H1 (cell line): Measurements from ENCODE around the gene RAMP1. TPM values are rescaled to one million over a fixed set of nuclear protein-coding genes. Genes with fewer than 3 reads are reported as not detected.

Experiments used
- CTCF ChIA-PET: fragments of 300-600 bp; sonication (Branson Sonifier 250); formaldehyde crosslinking; loops from one replicate; lab custom pipeline; 2021; ENCODE audit not compliant: partially characterized antibody; lab: Charles Lee
- POLR2A ChIA-PET: fragments of 300-600 bp; sonication (Branson Sonifier 250); formaldehyde crosslinking; loops from one replicate; lab custom pipeline; 2021; ENCODE audit warnings: inconsistent platforms; ENCODE audit not compliant: partially characterized antibody; lab: Charles Lee
- DNase-seq, 2 experiments: peaks; one replicate each; pipeline versions ENCODE4 v3.0.0 to v3.0.0-alpha.2; 2010 to 2022; ENCODE audit warnings: low spot score in 2 of 2, low read depth in 1 of 2, mixed read lengths in 1 of 2
- FAIRE-seq: peaks from 2 replicates; lab custom pipeline; 2011; peaks lifted over from hg19 to GRCh38; lab: Jason Lieb, UNC
- H2AFZ ChIP-seq: 2 replicates; pipeline ENCODE4 v1.8.1; 2012; ENCODE audit warnings: low read length, inconsistent platforms
- H2AK5ac ChIP-seq: 2 replicates; pipeline ENCODE4 v1.6.1; 2013; ENCODE audit warnings: low read depth, low read length
- H2BK120ac ChIP-seq: replicated peaks from 2 replicates; pipeline ENCODE3; 2013; ENCODE audit warnings: low read depth, low read length, inconsistent platforms
- H2BK12ac ChIP-seq: 2 replicates; pipeline ENCODE4 v1.6.1; 2013; ENCODE audit warnings: low read depth, low read length
- H2BK15ac ChIP-seq: 2 replicates; pipeline ENCODE4 v1.6.1; 2013; ENCODE audit warnings: low read length
- H2BK20ac ChIP-seq: 2 replicates; pipeline ENCODE4 v1.6.1; 2013; ENCODE audit warnings: low read length
- H2BK5ac ChIP-seq: 2 replicates; pipeline ENCODE4 v1.6.1; 2013; ENCODE audit warnings: low read depth, low read length
- H3K14ac ChIP-seq: 2 replicates; pipeline ENCODE4 v1.6.1; 2013; ENCODE audit warnings: inconsistent platforms; ENCODE audit not compliant: insufficient read length
- H3K18ac ChIP-seq: 2 replicates; pipeline ENCODE4 v1.6.1; 2013; ENCODE audit warnings: low read length; ENCODE audit errors: extremely low read depth
- H3K23ac ChIP-seq: 2 replicates; pipeline ENCODE4 v1.6.1; 2013; ENCODE audit warnings: inconsistent platforms; ENCODE audit not compliant: insufficient read length
- H3K23me2 ChIP-seq: 2 replicates; pipeline ENCODE4 v1.6.1; 2013; ENCODE audit warnings: low read depth, low read length
- H3K27ac ChIP-seq: 2 replicates; pipeline ENCODE4 v1.6.1; 2011; ENCODE audit warnings: low read depth, low read length, inconsistent platforms
- H3K27me3 ChIP-seq, 4 experiments: replicated peaks in 1 of 4; 1 replicate in 1 of 4; 2 replicates in 3 of 4; pipeline versions ENCODE4 v1.6.1 to v1.8.1; 2011 to 2013; ENCODE audit warnings: low read length in 3 of 4, mild to moderate bottlenecking in 3 of 4, inconsistent platforms in 2 of 4, mixed read lengths in 2 of 4, moderate library complexity in 1 of 4; ENCODE audit not compliant: control insufficient read depth in 3 of 4, insufficient read depth in 3 of 4; ENCODE audit errors: extremely low read depth in 1 of 4
- H3K36me3 ChIP-seq, 4 experiments: 2 replicates each; pipeline versions ENCODE4 v1.6.1 to v1.8.1; 2011 to 2013; ENCODE audit warnings: mild to moderate bottlenecking in 4 of 4, low read length in 3 of 4, moderate library complexity in 2 of 4, control low read depth in 1 of 4, inconsistent platforms in 1 of 4; ENCODE audit not compliant: insufficient read depth in 4 of 4, control insufficient read depth in 2 of 4
- H3K4ac ChIP-seq: replicated peaks from 2 replicates; pipeline ENCODE3; 2013; ENCODE audit warnings: low read length, low read depth, mixed read lengths, inconsistent platforms; ENCODE audit not compliant: insufficient read length
- H3K4me1 ChIP-seq, 4 experiments: replicated peaks in 1 of 4; 1 replicate in 1 of 4; 2 replicates in 3 of 4; pipeline versions ENCODE4 v1.6.1 to v1.8.1; 2011 to 2013; ENCODE audit warnings: low read length in 3 of 4, inconsistent platforms in 2 of 4, mixed read lengths in 1 of 4; ENCODE audit not compliant: insufficient read depth in 4 of 4, control insufficient read depth in 3 of 4
- H3K4me2 ChIP-seq, 2 experiments: 2 replicates each; pipeline versions ENCODE4 v1.6.1 to v1.8.1; 2011 to 2013; ENCODE audit warnings: low read depth in 2 of 2, low read length in 2 of 2, control low read depth in 1 of 2, inconsistent platforms in 1 of 2, mild to moderate bottlenecking in 1 of 2; ENCODE audit not compliant: insufficient read depth in 1 of 2
- H3K4me3 ChIP-seq, 4 experiments: fragments of 200-600, 300-600 bp in 1 of 4; sonication (generic), shearing (Covaris generic), sonication (Bioruptor Twin) in 1 of 4; 2 replicates each; pipeline versions ENCODE4 v1.5.1 to v1.8.1; 2011 to 2016; ENCODE audit warnings: low read length in 4 of 4, low read depth in 3 of 4, control low read depth in 2 of 4, inconsistent platforms in 2 of 4, mild to moderate bottlenecking in 2 of 4, mixed read lengths in 1 of 4, moderate library complexity in 1 of 4; ENCODE audit not compliant: insufficient read depth in 2 of 4; ENCODE audit errors: extremely low read depth in 1 of 4
- H3K56ac ChIP-seq: replicated peaks from 2 replicates; pipeline ENCODE3; 2013; ENCODE audit warnings: low read depth, mild to moderate bottlenecking, mixed read lengths, low read length, inconsistent platforms; ENCODE audit not compliant: insufficient read length
- H3K79me1 ChIP-seq: 2 replicates; pipeline ENCODE4 v1.6.1; 2013; ENCODE audit warnings: low read depth, low read length, control low read depth
- H3K79me2 ChIP-seq, 2 experiments: 2 replicates each; pipeline versions ENCODE4 v1.6.1 to v1.8.1; 2012 to 2013; ENCODE audit warnings: low read length in 2 of 2, mild to moderate bottlenecking in 2 of 2, inconsistent platforms in 1 of 2; ENCODE audit not compliant: insufficient read depth in 2 of 2, control insufficient read depth in 1 of 2
- H3K9ac ChIP-seq, 4 experiments: replicated peaks in 1 of 4; 1 replicate in 1 of 4; 2 replicates in 3 of 4; pipeline versions ENCODE4 v1.6.1 to v1.8.1; 2011 to 2013; ENCODE audit warnings: low read depth in 3 of 4, low read length in 3 of 4, control low read depth in 2 of 4, mild to moderate bottlenecking in 2 of 4, moderate library complexity in 2 of 4, inconsistent platforms in 1 of 4; ENCODE audit errors: extremely low read depth in 1 of 4
- H3K9me3 ChIP-seq, 2 experiments: 2 replicates each; pipeline versions ENCODE4 v1.6.1 to v1.8.1; 2012 to 2013; ENCODE audit warnings: mild to moderate bottlenecking in 2 of 2, moderate library complexity in 2 of 2, control low read depth in 1 of 2, inconsistent platforms in 1 of 2, low read depth in 1 of 2, low read length in 1 of 2, mixed read lengths in 1 of 2; ENCODE audit not compliant: insufficient read depth in 2 of 2
- H4K20me1 ChIP-seq, 2 experiments: replicated peaks in 1 of 2; 2 replicates each; pipeline versions ENCODE3 to v1.8.1; 2011 to 2013; ENCODE audit warnings: inconsistent platforms in 2 of 2, low read length in 2 of 2, mild to moderate bottlenecking in 1 of 2; ENCODE audit not compliant: insufficient read depth in 2 of 2, control insufficient read depth in 1 of 2
- H4K5ac ChIP-seq: 2 replicates; pipeline ENCODE4 v1.6.1; 2013; ENCODE audit warnings: low read length, low read depth, mixed read lengths, inconsistent platforms; ENCODE audit not compliant: insufficient read length
- H4K8ac ChIP-seq: 2 replicates; pipeline ENCODE4 v1.8.0; 2013; ENCODE audit warnings: mild to moderate bottlenecking, moderate library complexity, low read length, inconsistent platforms; ENCODE audit not compliant: insufficient read depth; ENCODE audit errors: extremely low read depth
- H4K91ac ChIP-seq: replicated peaks from 2 replicates; pipeline ENCODE3; 2013; ENCODE audit warnings: low read length, mixed read lengths, inconsistent platforms; ENCODE audit not compliant: insufficient read length
- WGBS, 2 experiments: shearing (Covaris generic) in 1 of 2; methylation state at CpG; one replicate each; pipeline versions ENCODE4 v1.1.6 to v1.1.7; 2013 to 2015; ENCODE audit warnings: low lambda C conversion rate in 2 of 2, mixed read lengths in 2 of 2, inconsistent platforms in 1 of 2, low coverage in 1 of 2, missing lambda C conversion rate in 1 of 2; ENCODE audit not compliant: insufficient replicate concordance in 2 of 2, insufficient coverage in 1 of 2, insufficient read length in 1 of 2; ENCODE audit errors: extremely low coverage in 1 of 2, missing lambda C conversion rate in 1 of 2; 5-methylcytosine and 5-hydroxymethylcytosine counted together
- polyA plus RNA-seq, 7 experiments: library from polyadenylated mRNA; depleted of rRNA in 3 of 7; stranded (reverse) in 5 of 7; unstranded in 2 of 7; fragments of >200 nt in 5 of 7; fragments of 200-250 nt in 2 of 7; gene quantifications; 1 replicate in 5 of 7; 2 replicates in 1 of 7; 4 replicates in 1 of 7; pipeline versions ENCODE4 v1.2.1 to v1.2.3, GENCODE V29; 2011 to 2013; ENCODE audit warnings: missing spikeins in 2 of 7, mixed read lengths in 2 of 7
- total RNA-seq: library from RNA; stranded (reverse); fragmentation: NEBNext Ultra II Directional; extraction: Animal tissue kit (Norgen Biotek cat#: 25700); gene quantifications from 2 replicates; pipeline ENCODE4 v1.2.1, GENCODE V29; 2021

Gene RAMP1
- total and polyA plus RNA-seq, 2 of the 8 experiments (the other 6 are each of a cell fraction or from before 2014, with no cell fraction given) = 0.65 to 4.3 TPM

- H3K36me3 ChIP-seq = no peaks in the 10 kb centered on the region
- no peaks in the 10 kb centered on the region for H3K27me3 ChIP-seq
- H3K4me1 ChIP-seq = peaks cover 0 to 4% (median under 1%) of the 10 kb centered on the region in 4 experiments; a peak in 1 of 7 replicates
- ChIA-PET POLR2A (interaction anchor here (1.0 kb wide), 1 partner anchor 12 kb away, joined by 3 read pairs; no protein-coding TSS in a partner anchor), CTCF (no interaction called here)
- H4K5ac ChIP-seq = no peak overlapping the region
- no peak overlapping the region for H3K4ac ChIP-seq
- no peaks in the 10 kb centered on the region for H3K79me1 ChIP-seq
- H3K27ac ChIP-seq = no peak overlapping the region
- H2AFZ ChIP-seq = no peak overlapping the region
- no peak overlapping the region for H2BK15ac ChIP-seq
- H3K9me3 ChIP-seq = no peaks in the 10 kb centered on the region
- WGBS, 2 experiments = 88% methylated on average over 20 of the region's 26 CpGs; no CpG with 5 or more reads in 1 of the 2 experiments
- H3K79me2 ChIP-seq = no peaks in the 10 kb centered on the region
- no peak overlapping the region for H2BK20ac ChIP-seq
- no peak overlapping the region for H2AK5ac ChIP-seq
- H3K4me3 ChIP-seq = no peak overlapping the region
- H2BK12ac ChIP-seq = no peak overlapping the region
- no peak overlapping the region for H2BK5ac ChIP-seq
- DNase-seq (no peak), FAIRE-seq (no peak)
- no peak overlapping the region for H3K23ac ChIP-seq
- no peak overlapping the region for H3K18ac ChIP-seq
- no peak overlapping the region for H3K56ac ChIP-seq
- no peaks in the 10 kb centered on the region for H4K20me1 ChIP-seq
- no peak overlapping the region for H4K8ac ChIP-seq
- no peak overlapping the region for H3K4me2 ChIP-seq
- no peak overlapping the region for H3K9ac ChIP-seq
- no peak overlapping the region for H4K91ac ChIP-seq
- no peaks in the 10 kb centered on the region for H3K23me2 ChIP-seq
- no peak overlapping the region for H2BK120ac ChIP-seq
- no peak overlapping the region for H3K14ac ChIP-seq
Measured at GRCh38 chr2:237885931-237886684, 26.7 kb downstream of the RAMP1 start.
